Activated naive CD4-positive, alpha-beta T cell treated with anti-CD3 and anti-CD28 coated beads for 36 hours (primary cell): Measurements from ENCODE around the gene PLA2G3. TPM values are rescaled to one million over a fixed set of nuclear protein-coding genes. Genes with fewer than 3 reads are reported as not detected.

Experiments used
- CTCF ChIA-PET: fragments of 350-600 bp; sonication (Branson Sonifier 250); formaldehyde crosslinking; loops from one replicate; lab custom pipeline; 2021; ENCODE audit warnings: antibody characterized with exemption; lab: Charles Lee
- DNase-seq: peaks from one replicate; pipeline ENCODE4 v3.0.0-alpha.2; 2020
- H3K27ac Mint-ChIP-seq: one replicate; pipeline ENCODE4 v1.8.0; 2021; ENCODE audit warnings: mild to moderate bottlenecking, mixed read lengths
- H3K27me3 Mint-ChIP-seq: one replicate; pipeline ENCODE4 v1.8.0; 2021; ENCODE audit warnings: low read depth, mixed read lengths
- H3K36me3 Mint-ChIP-seq: one replicate; pipeline ENCODE4 v1.8.0; 2021; ENCODE audit warnings: low read depth, mixed read lengths
- H3K4me1 Mint-ChIP-seq: one replicate; pipeline ENCODE4 v1.8.0; 2021; ENCODE audit warnings: low read depth, mixed read lengths
- H3K4me3 Mint-ChIP-seq: one replicate; pipeline ENCODE4 v1.8.0; 2021; ENCODE audit warnings: mild to moderate bottlenecking, moderate library complexity, mixed read lengths
- H3K9me3 Mint-ChIP-seq: one replicate; pipeline ENCODE4 v1.8.0; 2021; ENCODE audit warnings: mixed read lengths
- intact Hi-C: fragments of 100-400 bp; cut with micrococcal nuclease; formaldehyde crosslinking; loops from one replicate; pipeline ENCODE4 v1.15.1; 2023
- microRNA-seq: library from miRNA; unstranded; fragments of <30 nt; microRNA quantifications from one replicate; pipeline ENCODE4 v1.2.0, GENCODE V29; 2022; ENCODE audit warnings: borderline microRNAs expressed, borderline replicate concordance
- total RNA-seq, 2 experiments: library from RNA; stranded (reverse); gene quantifications; one replicate each; pipeline ENCODE4 v1.2.3, GENCODE V29; 2021

The PLA2G3 gene
- total RNA-seq, 2 experiments from 2014 or later, result not detected

GRCh38 chr22:31087744-31088215 is 52.5 kb downstream of the PLA2G3 start:
- Mint-ChIP-seq H3K4me1 (peaks cover 13% of the 10 kb centered on the region), H3K27me3 (no peaks in the 10 kb centered on the region)

GRCh38 chr22:31086703-31087330 is 53.5 kb downstream of the PLA2G3 start:
- CTCF ChIA-PET, result interaction anchor here (4.7 kb wide), 1 partner anchor 140 kb away, joined by 29 read pairs; no protein-coding TSS in a partner anchor
- no peaks in the 10 kb centered on the region for H3K27me3 Mint-ChIP-seq
- no peaks in the 10 kb centered on the region for H3K9me3 Mint-ChIP-seq
- H3K36me3 Mint-ChIP-seq, result peaks cover 3% of the 10 kb centered on the region
- H3K4me1 Mint-ChIP-seq, result peaks cover 23% of the 10 kb centered on the region
- no peak overlapping the region for H3K27ac Mint-ChIP-seq
- intact Hi-C loops, result loop anchor here (5.0 kb wide), 1 partner anchor 145 kb away; no protein-coding TSS in a partner anchor
- no peak for DNase-seq
- H3K4me3 Mint-ChIP-seq, result no peak overlapping the region

More at GRCh38 chr22:31087744-31088215, 52.5 kb downstream of the PLA2G3 start:
- intact Hi-C loops, result loop anchor here (2.0 to 5.0 kb wide), 2 partner anchors 145 to 225 kb away; no protein-coding TSS in a partner anchor
- Mint-ChIP-seq H3K36me3 (peaks cover 3% of the 10 kb centered on the region), H3K27ac (no peak overlapping the region), H3K4me3 (no peak overlapping the region), H3K9me3 (no peaks in the 10 kb centered on the region)
- no peak for DNase-seq
- CTCF ChIA-PET, result interaction anchor here (1.6 to 4.7 kb wide), 3 partner anchors 20 to 226 kb away, joined by 4 to 29 read pairs (median 5); partner anchors contain the start of gene SELENOM

GRCh38 chr22:31085928-31086327 is 54.4 kb downstream of the PLA2G3 start:
- Mint-ChIP-seq H3K27me3 (no peaks in the 10 kb centered on the region), H3K9me3 (no peaks in the 10 kb centered on the region), H3K4me3 (peak overlapping the region; percentile 79), H3K27ac (no peak overlapping the region), H3K36me3 (peaks cover 3% of the 10 kb centered on the region), H3K4me1 (peaks cover 29% of the 10 kb centered on the region)
- CTCF ChIA-PET, result interaction anchor here (0.6 to 4.7 kb wide), 8 partner anchors 10 to 331 kb away, joined by 3 to 29 read pairs (median 4); no protein-coding TSS in a partner anchor
- intact Hi-C loops, result loop anchor here (1.0 to 5.0 kb wide), 3 partner anchors 145 to 323 kb away; no protein-coding TSS in a partner anchor
- no peak for DNase-seq

GRCh38 chr22:31085493-31085824 is 54.8 kb downstream of the PLA2G3 start:
- Mint-ChIP-seq H3K4me1 (peaks cover 31% of the 10 kb centered on the region), H3K27me3 (no peaks in the 10 kb centered on the region), H3K36me3 (peaks cover 3% of the 10 kb centered on the region), H3K27ac (peak overlapping the region; percentile 75), H3K9me3 (no peaks in the 10 kb centered on the region), H3K4me3 (peak overlapping the region; percentile 79)
- CTCF ChIA-PET, result interaction anchor here (0.6 to 4.7 kb wide), 19 partner anchors 10 to 331 kb away, joined by 3 to 29 read pairs (median 4); partner anchors contain the start of genes MORC2 and TUG1
- intact Hi-C loops, result loop anchor here (1.0 to 5.0 kb wide), 3 partner anchors 145 to 322 kb away; no protein-coding TSS in a partner anchor
- DNase-seq, result no peak

GRCh38 chr22:31084811-31085492 is 55.4 kb downstream of the PLA2G3 start:
- intact Hi-C loops, result loop anchor here (1.0 to 5.0 kb wide), 10 partner anchors 116 to 547 kb away; partner anchors contain the start of genes LIMK2, PIK3IP1 and TUG1
- Mint-ChIP-seq H3K27me3 (no peaks in the 10 kb centered on the region), H3K4me3 (peak overlapping the region; percentile 79), H3K36me3 (peaks cover 3% of the 10 kb centered on the region), H3K4me1 (peaks cover 32% of the 10 kb centered on the region), H3K27ac (peak overlapping the region; percentile 75), H3K9me3 (no peaks in the 10 kb centered on the region)
- CTCF ChIA-PET, result interaction anchor here (0.6 to 4.7 kb wide), 22 partner anchors 11 to 369 kb away, joined by 3 to 29 read pairs (median 4); partner anchors contain the start of genes MORC2 and TUG1
- peak; percentile 89 for DNase-seq

Small RNAs within 50 kb of the gene (microRNA-seq; reads per million reads assigned to microRNA genes)
- 11.5 reads per million, percentile 25 among the genes with 10 or more reads in this experiment for gene MIR3928

Other genes starting within 250 kb of the PLA2G3 start
- 10 to 100 TPM; 18.3 to 18.6 TPM for gene MORC2, start 171.7 kb downstream of the PLA2G3 start, total RNA-seq
- 10 to 100 TPM; 42.3 to 44.0 TPM for gene TUG1, start 171.2 kb downstream of the PLA2G3 start, total RNA-seq
- gene SMTN, start 59.2 kb downstream of the PLA2G3 start, total RNA-seq, result 10 to 100 TPM; 46.2 to 47.6 TPM
- 10 to 100 TPM in 1 of 2 experiments, 1 to 10 TPM in 1; 9.3 to 11.0 TPM for gene SELENOM, start 32.9 kb downstream of the PLA2G3 start, total RNA-seq
- under 1 TPM; 0.12 to 0.17 TPM for gene INPP5J, start 17.5 kb downstream of the PLA2G3 start, total RNA-seq
- 10 to 100 TPM; 11.3 to 12.3 TPM for gene RNF185, start 19.7 kb upstream of the PLA2G3 start, total RNA-seq
- gene LIMK2, start 71.8 kb upstream of the PLA2G3 start, total RNA-seq, result 10 to 100 TPM; 50.8 to 50.9 TPM
- gene PIK3IP1, start 152.0 kb upstream of the PLA2G3 start, total RNA-seq, result 10 to 100 TPM; 27.4 to 28.6 TPM
- gene PATZ1, start 205.8 kb upstream of the PLA2G3 start, total RNA-seq, result 10 to 100 TPM; 18.5 to 19.4 TPM